Measurements from ENCODE around the gene VTI1A.

DNA sequence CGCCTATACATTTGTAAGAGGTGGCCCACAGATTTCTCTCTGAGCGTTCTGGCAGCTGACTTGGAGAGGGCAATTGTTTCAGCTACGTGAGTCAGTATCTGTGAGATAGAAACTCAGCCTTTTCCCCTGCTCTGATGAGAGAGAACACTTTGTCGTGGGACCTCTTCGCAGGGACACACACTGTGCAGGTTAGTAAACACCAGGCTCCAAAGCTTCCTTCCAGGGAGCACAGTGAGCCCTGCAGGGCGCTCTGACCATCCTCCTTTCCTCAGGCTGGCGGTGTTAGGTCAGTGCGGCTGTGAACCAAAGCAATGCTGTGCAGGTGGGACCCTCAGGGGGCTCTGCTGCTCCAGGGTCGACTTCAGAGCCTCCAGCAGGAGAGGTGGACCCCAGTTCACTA, 350.8 kb downstream of the VTI1A start:
- TF ChIP-seq FOXP2 (optimal IDR thresholded peaks at IDR 0.05; ENCODE audit: control extremely low read depth, extremely low read length, insufficient read depth) (no peak), EZH2 (IDR thresholded peaks at IDR 0.05) (no peak)

Data from SK-N-MC (cell line).